Vagina (tissue), 2 donors: Measurements from ENCODE around the gene HTR4.

Experiments
- POLR2A ChIP-seq, 2 donors: fragments of 450-650 bp; IDR thresholded peaks; one replicate each; pipeline ENCODE4 v1.6.1; 2017; ENCODE audit warnings: antibody characterized with exemption in 2 of 2, mild to moderate bottlenecking in 2 of 2, moderate library complexity in 2 of 2
- POLR2AphosphoS5 ChIP-seq, 2 donors: sonication (generic); formaldehyde crosslinking; IDR thresholded peaks; one replicate each; pipeline ENCODE4 v1.9.0; 2017; ENCODE audit warnings: antibody characterized with exemption in 2 of 2, mild to moderate bottlenecking in 2 of 2, low read depth in 1 of 2; ENCODE audit not compliant: insufficient read depth in 1 of 2
- TF ChIP-seq, protein P1 (sequence below), 3 experiments: fragments of 450-650 bp in 2 of 3; fragments of 200-600 bp in 1 of 3; sonication (generic) in 1 of 3; IDR thresholded peaks; one replicate each; pipeline ENCODE4 v1.5.1; 2017 to 2019; ENCODE audit warnings: antibody characterized with exemption in 3 of 3, mild to moderate bottlenecking in 2 of 3, moderate library complexity in 2 of 3

DNA sequence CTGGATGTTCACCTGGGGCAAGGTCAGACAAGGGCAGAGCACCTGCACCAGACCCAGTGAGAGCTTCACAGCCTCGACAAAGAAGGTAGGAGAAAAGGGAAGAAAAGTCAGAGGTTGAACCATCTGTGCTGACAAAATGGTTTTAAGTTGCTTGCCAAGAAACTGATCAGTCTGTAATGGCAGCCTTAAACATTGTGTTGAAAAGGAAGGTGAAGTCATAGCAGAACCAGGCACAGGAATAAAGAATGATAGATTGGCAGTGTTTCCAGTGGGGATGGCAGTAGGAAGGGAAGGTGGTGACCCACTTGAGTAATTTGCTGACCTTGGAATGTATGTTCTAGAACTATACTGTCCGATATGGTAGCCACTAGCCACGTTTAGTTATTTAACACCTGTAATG, 34.2 kb downstream of the HTR4 start:
- TF ChIP-seq POLR2A (IDR thresholded peaks at IDR 0.05) (no peak), POLR2AphosphoS5 (IDR thresholded peaks at IDR 0.05; ENCODE audit: insufficient read depth in 1 of 2, low read depth in 1 of 2) (no peak)
- TF ChIP-seq, protein P1, sequence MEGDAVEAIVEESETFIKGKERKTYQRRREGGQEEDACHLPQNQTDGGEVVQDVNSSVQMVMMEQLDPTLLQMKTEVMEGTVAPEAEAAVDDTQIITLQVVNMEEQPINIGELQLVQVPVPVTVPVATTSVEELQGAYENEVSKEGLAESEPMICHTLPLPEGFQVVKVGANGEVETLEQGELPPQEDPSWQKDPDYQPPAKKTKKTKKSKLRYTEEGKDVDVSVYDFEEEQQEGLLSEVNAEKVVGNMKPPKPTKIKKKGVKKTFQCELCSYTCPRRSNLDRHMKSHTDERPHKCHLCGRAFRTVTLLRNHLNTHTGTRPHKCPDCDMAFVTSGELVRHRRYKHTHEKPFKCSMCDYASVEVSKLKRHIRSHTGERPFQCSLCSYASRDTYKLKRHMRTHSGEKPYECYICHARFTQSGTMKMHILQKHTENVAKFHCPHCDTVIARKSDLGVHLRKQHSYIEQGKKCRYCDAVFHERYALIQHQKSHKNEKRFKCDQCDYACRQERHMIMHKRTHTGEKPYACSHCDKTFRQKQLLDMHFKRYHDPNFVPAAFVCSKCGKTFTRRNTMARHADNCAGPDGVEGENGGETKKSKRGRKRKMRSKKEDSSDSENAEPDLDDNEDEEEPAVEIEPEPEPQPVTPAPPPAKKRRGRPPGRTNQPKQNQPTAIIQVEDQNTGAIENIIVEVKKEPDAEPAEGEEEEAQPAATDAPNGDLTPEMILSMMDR (IDR thresholded peaks at IDR 0.05) = no peak
